Epithelial cell of esophagus (primary cell): Measurements from ENCODE around the gene LIG3.

ENCODE experiments used
- DNase-seq: peaks from one replicate; pipeline ENCODE4 v3.0.0; 2010; ENCODE audit warnings: low read depth
- H3K4me3 ChIP-seq: 2 replicates; pipeline ENCODE4 v1.5.1; 2011; ENCODE audit warnings: mild to moderate bottlenecking, low read length, control low read depth
- TF ChIP-seq, protein P1 (sequence below): IDR thresholded peaks from 2 replicates; pipeline ENCODE4 v1.5.1; 2011; ENCODE audit warnings: low read depth, mild to moderate bottlenecking, low read length, control low read depth, inconsistent platforms; ENCODE audit not compliant: insufficient read depth; ENCODE audit errors: missing control alignments

The LIG3 gene

DNA sequence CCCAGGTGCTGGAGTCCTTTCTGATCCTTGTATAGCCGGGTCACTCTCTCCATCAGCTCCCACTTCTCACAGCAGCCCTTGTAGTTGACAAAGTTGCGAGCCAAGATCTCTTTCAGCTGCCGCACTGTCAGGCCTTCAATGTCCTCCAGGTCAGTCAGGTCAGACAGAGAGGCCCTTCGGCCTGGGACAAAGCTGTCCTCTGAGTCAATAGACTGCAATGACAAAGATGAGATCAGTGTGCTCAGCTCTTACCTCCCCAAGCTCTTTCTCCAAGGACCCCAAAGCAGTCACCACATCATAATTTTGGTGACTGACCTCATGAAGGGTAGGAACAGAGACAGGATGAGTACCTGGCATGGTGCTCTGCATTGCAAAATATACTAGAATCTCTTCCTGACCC is 36.1 kb downstream of the LIG3 start:
- no peak overlapping the region for H3K4me3 ChIP-seq
- no peak for DNase-seq
- TF ChIP-seq, protein P1, sequence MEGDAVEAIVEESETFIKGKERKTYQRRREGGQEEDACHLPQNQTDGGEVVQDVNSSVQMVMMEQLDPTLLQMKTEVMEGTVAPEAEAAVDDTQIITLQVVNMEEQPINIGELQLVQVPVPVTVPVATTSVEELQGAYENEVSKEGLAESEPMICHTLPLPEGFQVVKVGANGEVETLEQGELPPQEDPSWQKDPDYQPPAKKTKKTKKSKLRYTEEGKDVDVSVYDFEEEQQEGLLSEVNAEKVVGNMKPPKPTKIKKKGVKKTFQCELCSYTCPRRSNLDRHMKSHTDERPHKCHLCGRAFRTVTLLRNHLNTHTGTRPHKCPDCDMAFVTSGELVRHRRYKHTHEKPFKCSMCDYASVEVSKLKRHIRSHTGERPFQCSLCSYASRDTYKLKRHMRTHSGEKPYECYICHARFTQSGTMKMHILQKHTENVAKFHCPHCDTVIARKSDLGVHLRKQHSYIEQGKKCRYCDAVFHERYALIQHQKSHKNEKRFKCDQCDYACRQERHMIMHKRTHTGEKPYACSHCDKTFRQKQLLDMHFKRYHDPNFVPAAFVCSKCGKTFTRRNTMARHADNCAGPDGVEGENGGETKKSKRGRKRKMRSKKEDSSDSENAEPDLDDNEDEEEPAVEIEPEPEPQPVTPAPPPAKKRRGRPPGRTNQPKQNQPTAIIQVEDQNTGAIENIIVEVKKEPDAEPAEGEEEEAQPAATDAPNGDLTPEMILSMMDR: no peak

DNA sequence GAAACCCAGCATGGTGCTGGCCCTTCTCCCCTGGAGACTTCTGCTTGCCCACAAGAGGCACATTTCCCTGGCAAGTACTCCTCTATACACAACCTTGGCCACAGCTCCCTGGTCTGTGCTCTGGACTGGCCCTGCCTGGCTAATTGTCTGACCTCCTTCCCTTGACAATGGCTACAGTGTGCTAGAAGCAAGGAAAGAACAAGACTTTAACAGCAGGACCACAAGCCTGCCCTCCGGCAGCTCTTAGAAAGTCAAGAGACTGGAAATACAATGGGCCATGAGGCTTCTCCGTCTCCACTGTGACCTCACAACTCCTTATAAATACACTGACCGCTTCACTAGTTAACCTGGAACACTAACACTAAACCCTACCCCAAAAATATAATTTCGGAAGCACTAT is 36.7 kb downstream of the LIG3 start:
- DNase-seq: no peak
- H3K4me3 ChIP-seq: no peak overlapping the region
- TF ChIP-seq, protein P1: no peak

DNA sequence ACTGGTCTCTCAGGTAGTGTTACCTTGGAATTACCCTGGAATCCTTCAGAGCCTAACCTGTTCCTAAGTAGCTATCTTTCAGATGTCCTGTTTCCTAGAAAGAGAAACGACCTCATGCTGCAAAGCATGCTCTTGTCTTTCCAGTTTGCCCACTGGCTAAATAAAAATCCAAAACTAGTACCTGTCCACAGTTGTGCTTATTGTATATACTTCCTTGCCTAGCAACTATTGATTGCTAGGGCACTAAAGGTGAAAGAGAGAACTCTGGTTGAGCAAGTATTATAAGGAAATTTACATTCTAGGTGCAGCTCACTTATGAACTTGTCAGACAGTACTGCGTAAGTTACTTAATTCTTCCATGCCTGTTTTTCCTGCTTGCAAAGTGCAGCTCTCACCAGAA is 38.5 kb downstream of the LIG3 start:
- TF ChIP-seq, protein P1: no peak
- DNase-seq: peak; percentile 44
- no peak overlapping the region for H3K4me3 ChIP-seq

DNA sequence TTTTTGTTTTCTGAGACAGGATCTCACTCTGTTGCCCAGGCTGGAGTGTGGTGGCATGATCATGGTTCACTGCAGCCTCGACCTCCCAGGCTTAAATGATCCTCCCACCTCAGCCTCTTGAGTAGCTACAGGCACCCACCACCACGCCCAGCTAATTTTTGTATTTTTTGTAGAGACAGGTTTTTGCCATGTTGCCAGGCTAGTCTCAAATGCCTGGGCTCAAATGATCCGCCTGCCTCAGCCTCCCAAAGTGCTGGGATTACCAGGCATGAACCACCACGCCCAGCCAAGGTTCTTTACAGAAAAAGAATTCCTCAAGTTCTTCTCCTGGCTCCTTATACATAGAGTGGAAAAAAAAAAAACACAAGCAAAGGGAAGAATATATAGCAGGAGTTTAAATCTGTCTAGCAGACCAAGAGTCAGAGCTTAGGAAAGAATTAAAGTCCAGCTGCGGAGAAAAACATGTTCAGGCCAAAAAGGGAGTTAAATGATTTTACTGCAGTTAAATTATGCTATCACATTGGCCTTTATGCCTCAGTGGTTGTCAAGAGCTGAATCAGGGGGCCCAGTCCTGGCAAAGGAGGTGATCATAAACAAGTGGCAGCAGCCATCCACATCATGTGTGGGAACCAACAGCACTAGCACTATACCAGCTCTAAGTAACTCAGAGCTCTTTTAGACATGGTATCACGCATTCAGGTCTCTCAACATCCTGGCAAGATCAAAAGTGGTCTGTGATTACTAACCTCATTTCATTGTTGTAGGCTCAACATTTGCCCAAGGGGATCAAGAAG is 39.3 kb downstream of the LIG3 start:
- H3K4me3 ChIP-seq: no peak overlapping the region
- TF ChIP-seq, protein P1: no peak
- no peak for DNase-seq

DNA sequence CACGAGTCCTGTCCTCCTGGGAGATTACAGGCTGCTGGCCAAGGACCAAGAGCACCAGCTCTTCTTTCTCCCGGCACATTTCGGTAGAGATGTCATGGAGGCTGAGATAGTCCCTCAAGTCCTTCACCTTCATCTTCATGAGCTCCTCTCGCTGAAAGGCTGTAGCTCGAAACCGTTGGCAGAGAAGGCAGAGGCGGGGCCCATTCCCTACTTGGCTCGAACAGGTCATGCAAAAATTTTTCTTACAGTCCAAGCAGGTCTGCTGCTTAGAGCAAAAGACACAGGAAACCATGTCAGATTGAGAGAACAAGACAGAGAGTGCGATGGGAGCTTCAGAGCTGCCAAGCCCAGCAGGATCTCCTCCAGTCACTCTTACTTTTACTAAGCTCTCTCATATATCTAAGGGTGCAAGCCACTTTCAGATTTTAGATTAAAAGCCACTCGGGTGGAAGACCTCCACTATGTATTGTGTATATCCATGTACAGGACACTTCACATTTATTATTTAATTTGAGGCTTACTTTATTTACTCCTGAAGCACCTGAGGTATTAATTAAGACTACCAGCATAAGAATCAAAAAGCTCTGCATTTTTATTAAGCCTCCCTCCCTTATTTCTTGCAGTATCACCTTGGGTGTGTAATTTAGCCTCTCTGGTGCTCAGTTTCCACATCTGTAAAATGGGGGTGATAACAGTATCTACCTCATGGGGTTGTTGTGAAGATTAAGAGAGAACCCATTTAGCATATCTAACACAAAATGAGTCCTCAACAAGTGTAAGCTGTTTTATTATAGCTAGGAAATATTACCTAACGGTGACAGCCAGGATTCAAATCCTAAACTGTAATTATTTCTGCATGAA is 41.4 kb downstream of the LIG3 start:
- TF ChIP-seq, protein P1: no peak
- H3K4me3 ChIP-seq: no peak overlapping the region
- DNase-seq: no peak

DNA sequence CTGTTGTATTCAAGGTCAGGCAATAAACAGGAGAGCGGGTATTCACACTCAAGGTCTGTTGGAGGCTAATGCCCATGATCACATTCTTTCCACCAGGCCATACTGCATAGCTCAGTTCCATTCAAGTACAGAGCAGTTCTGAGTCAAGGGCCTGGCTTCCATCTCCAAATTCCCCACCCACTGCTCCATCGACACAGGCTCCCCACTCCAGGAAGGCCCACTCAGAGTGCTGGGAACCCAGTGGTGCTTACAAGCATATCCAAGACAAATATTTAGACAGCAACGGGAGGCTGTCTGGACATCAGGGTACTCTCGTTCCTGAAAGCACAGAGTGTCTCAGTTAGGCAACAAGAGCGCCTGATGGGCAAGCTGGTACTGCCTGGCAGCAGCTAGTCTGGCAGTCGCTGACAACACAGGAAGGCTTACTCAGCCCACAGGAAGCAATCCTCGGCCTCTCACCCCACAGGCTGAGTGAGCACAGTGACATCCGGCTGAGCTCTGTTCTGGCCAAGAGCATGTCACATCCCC is 42.3 kb downstream of the LIG3 start:
- H3K4me3 ChIP-seq: no peak overlapping the region
- DNase-seq: peak; percentile 89
- TF ChIP-seq, protein P1: no peak
